KMS-11 (cell line): Measurements from ENCODE around the gene ASF1B.

Source experiments
- H2AFZ ChIP-seq: fragments of 200-600 bp; sonication (generic); 2 replicates; pipeline ENCODE4 v1.6.1; 2016; ENCODE audit warnings: antibody characterized with exemption, mixed run types, low read depth
- H3K27ac ChIP-seq: fragments of 200-600 bp; sonication (generic); 2 replicates; pipeline ENCODE4 v1.6.1; 2016; ENCODE audit warnings: mild to moderate bottlenecking, mixed run types
- H3K27me3 ChIP-seq: fragments of 200-600 bp; sonication (generic); 2 replicates; pipeline ENCODE4 v1.6.1; 2017; ENCODE audit warnings: mild to moderate bottlenecking, low read depth, mixed run types, moderate library complexity; ENCODE audit not compliant: insufficient read depth
- H3K36me3 ChIP-seq: fragments of 200-600 bp; sonication (generic); 2 replicates; pipeline ENCODE4 v1.6.1; 2017; ENCODE audit warnings: mild to moderate bottlenecking, mixed run types; ENCODE audit not compliant: insufficient read depth
- H3K4me1 ChIP-seq: fragments of 200-600 bp; sonication (generic); 2 replicates; pipeline ENCODE4 v1.6.1; 2016; ENCODE audit warnings: mild to moderate bottlenecking, low read depth, mixed run types; ENCODE audit not compliant: poor library complexity, severe bottlenecking
- H3K4me2 ChIP-seq: fragments of 200-600 bp; sonication (generic); 2 replicates; pipeline ENCODE4 v1.7.0; 2016; ENCODE audit warnings: mild to moderate bottlenecking, mixed run types
- H3K4me3 ChIP-seq: fragments of 200-600 bp; sonication (generic); IDR thresholded peaks from 2 replicates; pipeline ENCODE4 v1.6.1; 2017; ENCODE audit warnings: low read depth, low read length, mixed read lengths; ENCODE audit not compliant: insufficient read depth
- H3K79me2 ChIP-seq: fragments of 200-600 bp; sonication (generic); 2 replicates; pipeline ENCODE4 v1.6.1; 2016; ENCODE audit warnings: low read depth, mixed run types; ENCODE audit not compliant: insufficient read depth
- H3K9ac ChIP-seq: fragments of 200-600 bp; sonication (generic); 2 replicates; pipeline ENCODE4 v1.6.1; 2016; ENCODE audit warnings: mild to moderate bottlenecking, mixed run types
- H4K20me1 ChIP-seq: fragments of 200-600 bp; sonication (generic); 2 replicates; pipeline ENCODE4 v1.6.1; 2016; ENCODE audit warnings: mild to moderate bottlenecking, mixed run types; ENCODE audit not compliant: insufficient read depth
- TF ChIP-seq, protein P1 (sequence below): fragments of 200-600 bp; sonication (generic); conservative IDR thresholded peaks from 2 replicates; pipeline ENCODE4 v1.6.1; 2017; ENCODE audit warnings: low read depth, mild to moderate bottlenecking, antibody characterized with exemption, low read length, moderate library complexity, mixed read lengths

ASF1B gene

DNA sequence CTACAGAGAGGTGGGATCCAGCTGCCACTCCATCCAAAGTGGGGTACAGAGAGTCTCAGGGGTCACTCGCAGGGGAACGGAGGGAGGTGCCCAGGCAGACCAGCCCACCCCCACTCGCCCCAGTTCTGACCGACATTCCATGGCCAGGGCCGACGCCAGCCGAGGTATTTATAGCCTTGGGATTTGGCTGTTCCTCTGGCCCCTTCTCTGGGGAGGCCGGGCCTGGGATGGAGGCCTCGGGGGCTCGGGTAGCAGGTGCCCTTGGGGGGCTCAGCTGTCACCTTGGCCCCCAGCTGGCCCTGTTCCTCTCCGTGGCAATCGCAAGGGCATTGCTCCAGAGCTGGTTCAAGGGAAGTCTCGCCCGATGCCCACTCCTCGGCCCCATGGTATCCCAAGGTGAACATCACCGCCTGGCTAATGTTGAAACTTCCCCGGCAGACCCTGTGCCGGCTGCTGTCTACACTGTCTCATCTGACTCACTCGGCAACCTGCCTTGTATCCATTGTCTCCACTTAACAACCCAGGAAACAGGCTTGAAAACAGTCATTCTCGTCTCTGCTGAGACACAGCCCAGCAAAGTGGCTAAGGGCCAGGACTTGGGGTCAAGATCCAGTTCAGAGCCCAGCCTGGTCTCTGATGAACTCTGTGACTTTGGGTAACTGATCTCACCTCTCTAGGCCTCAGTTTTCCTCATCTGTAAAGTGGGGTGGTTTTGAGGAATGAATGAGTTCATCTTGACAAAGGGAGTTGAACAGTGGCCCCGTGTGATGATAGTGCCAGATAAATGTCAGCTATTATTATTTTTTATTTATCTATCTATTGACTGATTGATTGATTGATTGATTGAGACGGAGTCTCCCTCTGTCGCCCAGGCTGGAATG, 28.6 kb downstream of the ASF1B start:
- no peaks in the 10 kb centered on the region for H3K36me3 ChIP-seq
- TF ChIP-seq, protein P1, sequence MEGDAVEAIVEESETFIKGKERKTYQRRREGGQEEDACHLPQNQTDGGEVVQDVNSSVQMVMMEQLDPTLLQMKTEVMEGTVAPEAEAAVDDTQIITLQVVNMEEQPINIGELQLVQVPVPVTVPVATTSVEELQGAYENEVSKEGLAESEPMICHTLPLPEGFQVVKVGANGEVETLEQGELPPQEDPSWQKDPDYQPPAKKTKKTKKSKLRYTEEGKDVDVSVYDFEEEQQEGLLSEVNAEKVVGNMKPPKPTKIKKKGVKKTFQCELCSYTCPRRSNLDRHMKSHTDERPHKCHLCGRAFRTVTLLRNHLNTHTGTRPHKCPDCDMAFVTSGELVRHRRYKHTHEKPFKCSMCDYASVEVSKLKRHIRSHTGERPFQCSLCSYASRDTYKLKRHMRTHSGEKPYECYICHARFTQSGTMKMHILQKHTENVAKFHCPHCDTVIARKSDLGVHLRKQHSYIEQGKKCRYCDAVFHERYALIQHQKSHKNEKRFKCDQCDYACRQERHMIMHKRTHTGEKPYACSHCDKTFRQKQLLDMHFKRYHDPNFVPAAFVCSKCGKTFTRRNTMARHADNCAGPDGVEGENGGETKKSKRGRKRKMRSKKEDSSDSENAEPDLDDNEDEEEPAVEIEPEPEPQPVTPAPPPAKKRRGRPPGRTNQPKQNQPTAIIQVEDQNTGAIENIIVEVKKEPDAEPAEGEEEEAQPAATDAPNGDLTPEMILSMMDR: no peak
- H3K4me1 ChIP-seq: peaks cover 31% of the 10 kb centered on the region
- H3K27ac ChIP-seq: no peak overlapping the region
- H3K4me3 ChIP-seq: no peak overlapping the region
- H3K9ac ChIP-seq: no peak overlapping the region
- H3K27me3 ChIP-seq: no peaks in the 10 kb centered on the region
- H4K20me1 ChIP-seq: no peaks in the 10 kb centered on the region
- no peak overlapping the region for H2AFZ ChIP-seq
- no peaks in the 10 kb centered on the region for H3K79me2 ChIP-seq
- no peak overlapping the region for H3K4me2 ChIP-seq

DNA sequence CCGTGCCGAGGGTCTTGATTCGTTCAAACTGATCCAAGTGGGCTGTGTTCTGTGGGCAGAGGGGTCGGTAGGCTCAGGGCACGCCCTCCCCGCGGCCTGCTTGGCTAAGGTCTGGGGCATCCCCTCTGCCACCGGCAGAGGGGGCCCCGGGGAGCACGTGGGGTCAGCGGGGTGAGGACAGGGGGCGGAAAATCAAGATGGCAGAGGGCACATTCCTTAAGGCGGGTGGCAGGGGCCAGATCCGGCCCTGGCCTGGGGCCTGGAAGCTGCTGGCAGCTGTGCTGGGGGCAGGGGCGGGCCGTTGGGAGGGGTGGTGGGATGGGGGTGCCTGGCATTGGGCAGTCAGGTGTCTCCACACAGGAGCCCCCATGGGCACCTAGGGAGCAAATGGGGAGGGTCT, 29.5 kb downstream of the ASF1B start:
- H3K9ac ChIP-seq: no peak overlapping the region
- H3K27me3 ChIP-seq: no peaks in the 10 kb centered on the region
- peaks cover 41% of the 10 kb centered on the region for H3K4me1 ChIP-seq
- no peak overlapping the region for H3K4me2 ChIP-seq
- TF ChIP-seq, protein P1: no peak
- no peaks in the 10 kb centered on the region for H3K79me2 ChIP-seq
- no peak overlapping the region for H3K4me3 ChIP-seq
- no peaks in the 10 kb centered on the region for H3K36me3 ChIP-seq
- no peaks in the 10 kb centered on the region for H4K20me1 ChIP-seq
- H2AFZ ChIP-seq: no peak overlapping the region
- no peak overlapping the region for H3K27ac ChIP-seq

DNA sequence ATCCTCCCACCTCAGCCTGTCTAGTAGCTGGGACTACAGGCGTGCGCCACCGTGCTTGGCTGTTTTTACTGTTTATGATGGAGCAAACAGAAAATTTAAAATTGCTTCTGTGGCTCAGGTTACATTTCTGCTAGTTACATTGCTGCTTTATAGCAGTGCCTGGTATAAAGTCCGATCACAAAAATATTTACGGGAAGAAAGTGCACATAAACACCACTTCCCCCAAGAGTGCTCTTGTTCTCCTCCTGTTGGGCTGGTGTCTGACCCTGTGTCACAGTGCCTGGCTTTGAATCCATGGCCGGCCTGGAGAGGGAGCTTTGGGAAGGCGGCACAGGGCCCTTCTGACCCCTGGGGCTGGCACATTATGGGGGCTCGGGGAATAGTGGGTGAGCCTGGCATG, 30.7 kb downstream of the ASF1B start:
- no peaks in the 10 kb centered on the region for H3K27me3 ChIP-seq
- TF ChIP-seq, protein P1: no peak
- no peak overlapping the region for H3K4me2 ChIP-seq
- no peak overlapping the region for H3K4me3 ChIP-seq
- H3K27ac ChIP-seq: no peak overlapping the region
- H3K36me3 ChIP-seq: no peaks in the 10 kb centered on the region
- no peak overlapping the region for H3K9ac ChIP-seq
- no peak overlapping the region for H2AFZ ChIP-seq
- H3K4me1 ChIP-seq: peaks cover 53% of the 10 kb centered on the region
- no peaks in the 10 kb centered on the region for H3K79me2 ChIP-seq
- H4K20me1 ChIP-seq: no peaks in the 10 kb centered on the region

DNA sequence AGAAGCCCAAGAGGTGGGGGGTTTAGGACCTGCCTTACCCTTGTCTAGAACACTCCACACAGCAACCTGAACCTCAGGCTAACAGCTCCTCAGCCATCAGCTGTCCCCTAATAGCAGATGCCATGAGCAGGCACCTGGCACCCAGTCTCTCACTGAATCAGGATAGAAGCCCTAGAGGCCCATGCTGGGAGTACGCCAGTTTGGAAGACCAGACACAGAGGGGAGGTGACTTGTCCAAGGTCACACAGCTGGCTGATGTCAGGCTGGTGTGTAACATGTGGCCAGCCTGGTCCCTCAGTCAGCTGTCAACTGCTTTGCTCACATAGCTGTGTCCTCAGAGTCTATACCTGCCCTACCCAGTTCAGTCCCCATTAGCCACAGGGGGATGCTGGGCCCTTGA, 33.1 kb downstream of the ASF1B start:
- TF ChIP-seq, protein P1: no peak
- Histone ChIP-seq H3K36me3 (no peaks in the 10 kb centered on the region), H2AFZ (peak overlapping the region; percentile 21; the same call in 1 of the 2 replicates), H3K4me3 (no peak overlapping the region), H3K4me1 (peaks cover 57% of the 10 kb centered on the region), H3K79me2 (no peaks in the 10 kb centered on the region), H3K27me3 (no peaks in the 10 kb centered on the region), H3K4me2 (peak overlapping the region; percentile 40), H3K27ac (peak overlapping the region; percentile 53), H3K9ac (peak overlapping the region; percentile 29; the same call in 1 of the 2 replicates), H4K20me1 (no peaks in the 10 kb centered on the region)
